M059J (cell line): Measurements from ENCODE around the gene SORCS2. TPM values are rescaled to one million over a fixed set of nuclear protein-coding genes. Genes with fewer than 3 reads are reported as not detected.
"Not testable (repeated sequence)": the region's sequence is repeated elsewhere in the genome, so short reads cannot be mapped to it uniquely, and the experiment has no call there.

Experiments used
- DNase-seq: peaks from one replicate; pipeline ENCODE4 v3.0.0-alpha.2; 2012; ENCODE audit warnings: low read depth
- total RNA-seq: library from RNA; depleted of rRNA; stranded (reverse); fragments of >200 nt; shearing (Covaris generic); gene quantifications from 2 replicates; pipeline ENCODE4 v1.2.3, GENCODE V29; 2014

The SORCS2 gene
- total RNA-seq, 1 experiment from 2014 or later: 0.02 TPM

- no peak for DNase-seq
These were observed 252.0 kb downstream of the SORCS2 start for GRCh38 chr4:7444314-7444713.

GRCh38 chr4:7444731-7445130, 252.4 kb downstream of the SORCS2 start:
- DNase-seq: no peak

GRCh38 chr4:7447236-7447635, 254.9 kb downstream of the SORCS2 start:
- DNase-seq: no peak

DNA sequence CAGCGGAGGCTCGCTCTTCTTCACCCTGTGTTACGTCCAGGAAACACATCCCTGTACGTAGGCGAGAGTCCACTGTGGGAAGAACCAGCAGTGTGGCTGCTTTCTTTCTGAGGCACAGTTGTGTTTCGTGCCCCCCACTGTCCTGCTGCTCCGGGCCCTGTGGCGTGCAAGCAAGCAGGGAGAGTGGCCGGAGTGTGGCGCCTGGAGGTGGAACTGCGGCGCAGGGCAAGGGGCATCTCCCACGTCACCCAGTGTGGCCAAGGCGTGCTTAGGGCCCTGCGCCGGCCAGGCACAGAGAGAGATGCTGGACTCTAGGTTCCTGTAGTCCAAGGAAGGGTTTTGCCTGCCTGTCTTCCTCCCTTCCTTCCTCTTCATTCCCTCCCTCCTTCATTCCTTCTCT, 255.7 kb downstream of the SORCS2 start:
- DNase-seq: no peak

- DNase-seq: no peak
These were observed 258.6 kb downstream of the SORCS2 start for GRCh38 chr4:7450775-7451433.

DNA sequence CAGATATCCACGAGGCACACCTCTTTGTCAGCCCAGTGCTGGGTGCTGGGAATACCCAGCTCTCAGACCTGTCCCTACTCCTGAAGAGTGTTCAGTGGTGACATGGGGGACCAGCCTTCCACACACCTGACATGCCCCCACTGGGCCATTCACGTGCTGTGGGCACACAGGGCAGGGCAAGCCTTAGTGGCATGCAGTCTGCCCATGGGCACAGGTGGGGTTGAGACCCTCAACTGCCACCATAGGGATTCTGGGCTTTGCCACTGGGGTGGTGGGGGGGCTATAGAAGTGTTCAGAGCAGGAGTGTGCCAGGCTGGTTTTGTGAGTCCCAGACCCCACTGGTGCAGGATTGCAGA, 259.1 kb downstream of the SORCS2 start:
- no peak for DNase-seq

DNA sequence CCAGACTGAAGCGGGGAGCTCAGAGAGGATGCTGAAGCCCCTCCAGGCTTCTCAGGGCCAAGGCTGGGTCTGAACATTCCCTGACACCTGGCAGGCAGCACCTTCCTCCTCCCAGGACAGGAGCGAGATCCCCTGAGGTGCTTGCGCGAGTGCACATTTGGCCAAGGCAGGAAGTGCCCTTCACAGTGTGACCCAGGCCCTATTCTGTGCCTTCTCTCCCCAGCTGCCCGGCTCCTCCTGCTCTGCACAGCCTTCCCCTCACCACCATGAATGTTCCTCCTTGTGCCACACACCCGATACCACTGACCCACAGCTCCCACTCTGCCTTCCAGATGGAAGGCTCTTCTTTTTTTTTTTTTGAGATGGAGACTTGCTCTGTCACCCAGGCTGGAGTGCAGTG, 259.5 kb downstream of the SORCS2 start:
- DNase-seq: no peak

- not testable (repeated sequence) for DNase-seq
These were observed 260.5 kb downstream of the SORCS2 start for GRCh38 chr4:7452802-7453201.

- no peak for DNase-seq
These were observed 265.1 kb downstream of the SORCS2 start for GRCh38 chr4:7457201-7458065.

DNA sequence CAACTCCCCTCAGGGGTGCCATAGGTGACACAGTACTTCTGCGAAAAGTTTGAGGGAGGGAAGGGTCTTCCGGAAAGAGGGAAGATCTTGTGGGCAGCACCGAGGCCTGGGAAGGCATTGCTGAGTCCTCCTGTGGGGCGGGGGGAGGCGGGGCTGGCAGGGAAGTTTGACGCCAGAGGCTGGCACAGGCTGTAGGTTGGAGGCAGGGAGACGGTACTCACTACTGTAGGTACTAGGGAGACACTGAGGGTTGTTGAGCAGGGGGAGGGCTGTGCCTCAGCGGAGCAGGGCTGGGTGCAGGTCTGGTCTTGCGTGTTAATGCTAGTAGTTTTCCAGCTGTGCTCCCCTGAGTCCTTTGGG, 265.7 kb downstream of the SORCS2 start:
- DNase-seq: no peak

GRCh38 chr4:7458477-7458876, 266.1 kb downstream of the SORCS2 start:
- no peak for DNase-seq

DNA sequence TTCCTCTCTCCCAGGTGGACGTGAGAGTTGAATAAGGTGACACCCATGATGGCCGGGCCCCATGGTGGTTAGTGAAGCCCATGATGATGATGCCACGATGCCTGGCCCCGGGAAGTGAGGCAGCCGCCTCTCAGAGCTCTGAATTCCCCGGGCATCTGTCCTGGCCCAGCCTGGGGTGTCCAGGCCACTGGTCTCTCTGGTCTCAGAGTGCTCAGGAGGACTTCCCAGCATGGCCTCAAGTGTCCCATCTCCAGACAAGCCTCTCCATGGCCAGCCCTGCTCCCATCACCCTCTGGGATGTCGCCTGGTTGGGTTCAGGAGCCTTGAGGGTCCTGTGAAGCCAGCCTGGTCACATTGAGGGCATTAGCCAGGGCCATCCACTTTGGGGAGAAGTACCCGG, 267.1 kb downstream of the SORCS2 start:
- no peak for DNase-seq

DNA sequence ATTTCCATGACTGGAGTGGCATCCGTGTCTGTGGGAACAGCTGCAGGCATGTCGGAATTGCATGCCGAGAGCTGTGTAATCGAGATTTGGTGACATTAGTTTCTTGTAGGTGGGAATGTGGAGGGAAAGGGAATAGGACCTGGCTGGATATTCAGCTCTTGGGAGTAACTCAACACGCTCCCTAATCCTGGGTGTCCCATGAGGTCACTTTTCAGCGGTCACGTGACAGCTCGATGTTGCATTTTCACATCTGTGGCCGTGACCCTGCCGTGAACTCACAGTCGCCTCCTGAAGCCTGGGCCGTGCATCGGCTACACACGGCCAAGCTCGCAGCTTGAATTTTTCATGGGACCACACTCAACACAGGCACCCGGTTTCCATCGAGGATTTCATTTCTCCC, 268.2 kb downstream of the SORCS2 start:
- DNase-seq: no peak

GRCh38 chr4:7461230-7461629, 268.9 kb downstream of the SORCS2 start:
- no peak for DNase-seq

DNA sequence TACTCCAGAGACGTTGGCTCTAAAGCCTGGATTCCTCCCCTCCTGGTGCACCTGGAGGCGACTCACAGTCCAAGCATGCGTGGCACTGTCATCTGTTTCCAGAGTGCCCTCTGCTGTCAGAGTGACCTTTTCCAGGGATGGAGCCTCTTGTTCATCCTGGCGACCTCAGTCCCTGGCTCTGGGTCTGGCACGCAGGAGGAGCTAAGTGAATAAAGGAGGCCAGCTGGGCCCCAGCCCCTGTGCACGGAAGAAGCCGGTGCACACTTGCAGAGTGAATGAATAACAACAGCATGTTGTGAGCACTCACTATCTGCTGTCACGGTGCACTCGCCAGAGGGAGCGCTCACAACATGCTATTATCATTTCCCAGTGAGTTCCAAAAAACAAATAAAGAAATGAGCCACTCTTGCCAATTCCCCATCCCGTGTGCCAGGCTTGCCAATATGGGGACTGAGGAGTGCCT, 270.2 kb downstream of the SORCS2 start:
- peak; percentile 27 for DNase-seq

DNA sequence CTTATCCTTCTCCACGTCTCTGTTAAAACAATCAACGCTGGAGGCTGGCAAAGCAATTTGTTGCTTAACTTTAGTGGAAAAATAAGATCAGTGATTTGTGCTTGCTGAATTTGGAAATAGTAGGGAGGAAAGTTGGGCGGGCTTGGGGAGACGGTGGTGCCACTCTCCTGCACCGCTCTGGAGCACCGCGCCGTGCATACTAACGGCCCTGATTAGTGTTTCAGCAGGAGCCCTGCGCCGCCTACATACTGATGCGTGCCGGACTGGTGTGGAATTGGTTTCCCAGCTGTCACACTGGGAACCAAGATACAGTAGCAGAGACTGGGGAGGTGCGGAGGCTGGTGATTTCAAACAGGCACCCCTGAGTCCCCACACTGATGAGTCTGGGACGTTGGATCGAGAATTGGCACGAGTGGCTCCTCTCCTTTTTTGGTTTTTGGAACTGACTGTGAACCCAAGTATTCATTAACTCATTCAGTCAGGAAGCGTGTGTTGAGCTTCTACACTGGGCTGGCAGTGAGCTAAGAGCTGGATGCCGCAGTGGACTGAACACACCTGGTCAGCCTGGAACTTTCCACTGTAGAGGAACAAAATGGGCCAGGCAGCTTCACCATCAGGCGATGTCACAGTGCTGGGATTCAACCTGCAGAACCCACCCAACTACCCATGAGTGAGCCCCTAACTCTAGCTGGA, 271.4 kb downstream of the SORCS2 start:
- no peak for DNase-seq

DNA sequence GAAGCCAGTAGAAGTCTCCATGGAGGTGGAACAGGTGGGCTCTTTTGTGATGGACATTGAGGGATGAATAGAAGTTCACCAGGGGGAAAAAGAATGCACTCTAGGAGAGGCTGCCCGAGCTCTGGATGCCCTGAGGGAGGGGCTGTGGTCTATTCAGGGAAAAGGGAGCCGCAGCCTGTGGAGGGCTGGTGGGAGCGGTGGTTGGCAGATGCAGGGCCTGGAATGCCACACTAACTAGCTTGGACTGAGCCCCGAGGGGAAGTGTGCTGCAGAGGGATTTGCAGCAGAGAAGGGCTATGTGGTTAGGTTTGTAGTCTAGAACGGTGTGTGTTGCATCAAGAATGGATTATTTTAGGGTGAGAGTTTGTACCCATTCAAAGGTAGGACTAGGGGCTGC, 271.9 kb downstream of the SORCS2 start:
- no peak for DNase-seq

- DNase-seq: no peak
These were observed 272.7 kb downstream of the SORCS2 start for GRCh38 chr4:7465017-7465416.

- no peak for DNase-seq
These were observed 273.9 kb downstream of the SORCS2 start for GRCh38 chr4:7466215-7466614.

- DNase-seq: no peak
These were observed 274.6 kb downstream of the SORCS2 start for GRCh38 chr4:7466904-7467303.

DNA sequence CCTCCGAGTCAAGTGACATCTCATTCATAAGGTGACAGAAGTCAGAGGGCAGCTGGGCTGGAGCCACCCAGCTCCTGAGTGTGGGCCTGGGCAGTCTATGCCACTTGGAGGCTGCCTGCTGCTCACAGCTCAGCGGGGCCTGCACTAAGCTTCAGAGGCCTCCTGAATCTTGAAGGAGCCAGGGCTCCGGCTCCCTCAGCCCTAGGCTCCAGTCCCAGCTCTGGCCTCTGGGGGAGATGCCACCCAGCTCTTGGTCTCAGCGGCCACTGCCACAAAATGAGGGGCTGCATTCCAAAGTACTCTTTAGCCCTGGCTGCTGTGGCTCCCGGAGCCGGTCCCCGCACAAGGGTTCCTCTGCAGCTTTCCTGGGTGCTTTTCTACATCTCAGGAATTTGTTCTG, 275.1 kb downstream of the SORCS2 start:
- no peak for DNase-seq

- no peak for DNase-seq
These were observed 276.7 kb downstream of the SORCS2 start for GRCh38 chr4:7469023-7469422.

DNA sequence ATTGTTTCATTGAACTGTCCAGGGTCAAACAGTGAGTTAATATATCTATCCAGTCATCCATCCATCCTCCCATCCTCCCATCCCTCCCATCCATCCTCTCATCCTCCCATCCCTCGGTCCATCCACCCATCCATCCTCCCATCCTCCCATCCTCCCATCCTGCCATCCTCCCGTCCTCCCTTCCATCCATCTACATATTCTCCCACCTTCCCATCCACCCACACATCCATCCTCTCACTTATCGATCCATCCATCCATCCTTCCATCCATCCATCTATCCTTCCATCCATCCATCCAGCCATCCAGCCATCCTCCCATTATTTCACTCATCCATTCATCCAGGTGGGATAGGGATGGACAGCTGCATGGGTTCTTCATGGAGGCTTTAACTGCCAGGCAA, 277.8 kb downstream of the SORCS2 start:
- DNase-seq: no peak
